Measurements from ENCODE around the gene USF3. TPM values are rescaled to one million over a fixed set of nuclear protein-coding genes. Genes with fewer than 3 reads are reported as not detected.

The USF3 gene
- total RNA-seq: 8.1 and 10.0 TPM in 2 replicates

GRCh38 chr3:113695786-113696645, at the start of gene USF3:
Gene USF3 (minus strand): TSS chr3:113696642. CDS start chr3:113674878, 21,764 bp downstream.

GRCh38 chr3:113745756-113746547, 49.5 kb upstream of the USF3 start, which contains the start of gene NAA50:
Gene NAA50 (minus strand): TSS chr3:113746249. CDS start chr3:113745949, 300 bp downstream.

Small RNA genes within 50 kb of the gene (small RNA-seq; reads per million reads assigned to genes)
- gene RN7SL767P: not detected

Other genes with a start within 250 kb of the USF3 start
- 11.9 and 12.1 TPM in 2 replicates for gene SPICE1, start 181.5 kb downstream of the USF3 start, total RNA-seq
- gene SIDT1, start 164.1 kb downstream of the USF3 start, total RNA-seq: under 0.01 TPM in 1 of 2 replicates, not detected in the other
- 110 and 198 TPM in 2 replicates for gene NAA50, start 49.6 kb upstream of the USF3 start, total RNA-seq
- gene ATP6V1A, start 50.4 kb upstream of the USF3 start, total RNA-seq: 54.7 and 61.8 TPM in 2 replicates
- 0.73 and 1.8 TPM in 2 replicates for gene GRAMD1C, start 142.1 kb upstream of the USF3 start, total RNA-seq

Data from subcutaneous preadipocyte (primary cell).